Measurements from ENCODE around the gene FUT2. TPM values are rescaled to one million over a fixed set of nuclear protein-coding genes. Genes with fewer than 3 reads are reported as not detected.

Gene FUT2
- total and polyA plus RNA-seq, 10 of the 15 experiments (the other 5 are each of a cell fraction or from before 2014, with no cell fraction given) = 0.02 to 0.13 (median 0.07) TPM; not detected in 7

- no peak overlapping the region for H3K4me3 ChIP-seq
These were observed 24.5 kb downstream of the FUT2 start for GRCh38 chr19:48720251-48720612.

More at GRCh38 chr19:48720251-48720612, 24.5 kb downstream of the FUT2 start:
- ATAC-seq (peak; percentile 46), DNase-seq (ENCODE audit: low read depth, low spot score) (no peak), FAIRE-seq (no peak)
- no peak overlapping the region for H3K9ac ChIP-seq (ENCODE audit: control insufficient read depth, insufficient read depth, low read length)
- in situ Hi-C loops (cut with MboI) = no loop called here
- H3K4me1 ChIP-seq (ENCODE audit: control insufficient read depth, insufficient read depth, low read length) = peaks cover 6% of the 10 kb centered on the region
- no peaks in the 10 kb centered on the region for H3K27me3 ChIP-seq (replicated peaks in 1 of 2; ENCODE audit: control insufficient read depth in 2 of 2, insufficient read depth in 2 of 2, low read length in 1 of 2)
- no peaks in the 10 kb centered on the region for H3K9me3 ChIP-seq (replicated peaks; ENCODE audit: control insufficient read depth, insufficient read depth, low read length)
- H4K20me1 ChIP-seq (ENCODE audit: control insufficient read depth, insufficient read depth) = no peaks in the 10 kb centered on the region
- WGBS (ENCODE audit: insufficient coverage, insufficient replicate concordance, low lambda C conversion rate, missing lambda C conversion rate) = 18% methylated on average over 12 of the region's 12 CpGs
- peak overlapping the region; percentile 98 for H2AFZ ChIP-seq (ENCODE audit: control insufficient read depth, low read depth, low read length)
- H3K27ac ChIP-seq (ENCODE audit: control insufficient read depth, insufficient read depth) = no peak overlapping the region
- BruUV-seq (replicated peaks) = no TSS peak
- POLR2A ChIA-PET = interaction anchor here (0.5 to 1.0 kb wide), 2 partner anchors 52 to 160 kb away, joined by 4 to 6 read pairs; no protein-coding TSS in a partner anchor
- no peaks in the 10 kb centered on the region for H3K79me2 ChIP-seq (ENCODE audit: control insufficient read depth, insufficient read depth, low read length)
- intact Hi-C loops (cut with micrococcal nuclease; ENCODE audit: unreplicated experiment) = no loop called here
- CTCF ChIA-PET = interaction anchor here (1.4 to 2.7 kb wide), 2 partner anchors 46 to 74 kb away, joined by 4 to 11 read pairs; partner anchors contain the start of gene CA11
- SMC1A ChIA-PET (ENCODE audit: uncharacterized antibody, unreplicated experiment) = interaction anchor here (0.8 kb wide), 3 partner anchors 19 to 273 kb away, joined by 3 to 4 read pairs (median 3); partner anchors contain the start of gene RUVBL2
- H3K36me3 ChIP-seq (ENCODE audit: control insufficient read depth in 2 of 2, insufficient read depth in 2 of 2, low read length in 1 of 2) = no peaks in the 10 kb centered on the region
- H3K4me2 ChIP-seq (ENCODE audit: control insufficient read depth, insufficient read depth) = peak overlapping the region; percentile 86; the same call in 1 of the 2 replicates
- RAD21 ChIA-PET (ENCODE audit: unreplicated experiment) = interaction anchor here (1.0 kb wide), 1 partner anchor 75 kb away, joined by 10 read pairs; the partner anchor contains the start of gene CA11
- TF ChIP-seq FOXK2 (IDR thresholded peaks at IDR 0.05) = no peak
- TF ChIP-seq ZBTB33 (IDR thresholded peaks at IDR 0.05) = no peak
- TF ChIP-seq CBFB (IDR thresholded peaks at IDR 0.05; ENCODE audit: low read depth) = no peak
- no peak for TF ChIP-seq IRF3 (IDR thresholded peaks at IDR 0.05)
- TF ChIP-seq SREBF1 (IDR thresholded peaks at IDR 0.05; ENCODE audit: low read length) = no peak
- peak; percentile 11 for TF ChIP-seq MEF2B (IDR thresholded peaks at IDR 0.05; ENCODE audit: partially characterized antibody, poor library complexity, severe bottlenecking)
- TF ChIP-seq SREBF2 (IDR thresholded peaks at IDR 0.05; ENCODE audit: low read length) = no peak
- no peak for TF ChIP-seq RUNX3 (IDR thresholded peaks at IDR 0.05; ENCODE audit: low read length)

Measured in GM12878 (cell line).